SK-N-SH (cell line): ENCODE data around the gene STRA8. TPM values are rescaled to one million over a fixed set of nuclear protein-coding genes. Genes with fewer than 3 reads are reported as not detected.
"Not testable (repeated sequence)": the region's sequence is repeated elsewhere in the genome, so short reads cannot be mapped to it uniquely, and the experiment has no call there.

ENCODE experiments used
- CTCF ChIA-PET: fragments of 300-600, 350-600 bp; formaldehyde crosslinking; extraction: SDS; loops from one replicate; lab custom pipeline; 2021; lab: Yijun Ruan, JAX
- POLR2A ChIA-PET: fragments of 350-600 bp; sonication (Branson Sonifier 250); formaldehyde crosslinking; extraction: SDS; loops from one replicate; lab custom pipeline; 2020; ENCODE audit warnings: antibody characterized with exemption, inconsistent platforms; lab: Yijun Ruan, JAX
- DNase-seq: peaks from one replicate; pipeline ENCODE4 v3.0.0; 2012
- H2AFZ ChIP-seq: fragments of 200-600 bp; sonication (generic); 2 replicates; pipeline ENCODE4 v1.8.1; 2016; ENCODE audit warnings: antibody characterized with exemption, mild to moderate bottlenecking, low read depth
- H3F3A ChIP-seq: fragments of 200-600 bp; sonication (generic); replicated peaks from 2 replicates; pipeline ENCODE3; 2016; ENCODE audit warnings: antibody characterized with exemption, mild to moderate bottlenecking; ENCODE audit not compliant: insufficient read depth
- H3K27ac ChIP-seq, 2 experiments: fragments of 200-500 bp in 1 of 2; fragments of 200-600 bp in 1 of 2; sonication (Bioruptor generic) in 1 of 2; sonication (generic), shearing (Covaris generic) in 1 of 2; 2 replicates each; pipeline versions ENCODE4 v1.5.1 to v1.6.1; 2014 to 2016; ENCODE audit warnings: low read depth in 2 of 2, inconsistent platforms in 1 of 2, low read length in 1 of 2, mild to moderate bottlenecking in 1 of 2, mixed read lengths in 1 of 2
- H3K27me3 ChIP-seq: fragments of 200-600 bp; sonication (generic), shearing (Covaris generic); 2 replicates; pipeline ENCODE4 v1.6.1; 2016; ENCODE audit warnings: mixed run types; ENCODE audit not compliant: insufficient read depth
- H3K36me3 ChIP-seq, 2 experiments: fragments of 200-500 bp in 1 of 2; fragments of 200-600 bp in 1 of 2; sonication (Bioruptor generic) in 1 of 2; sonication (generic) in 1 of 2; replicated peaks in 1 of 2; 2 replicates each; pipeline versions ENCODE3 to v1.5.1; 2014 to 2016; ENCODE audit warnings: low read length in 1 of 2, mild to moderate bottlenecking in 1 of 2; ENCODE audit not compliant: insufficient read depth in 2 of 2, control insufficient read depth in 1 of 2
- H3K4me1 ChIP-seq, 2 experiments: fragments of 200-500 bp in 1 of 2; fragments of 200-600 bp in 1 of 2; sonication (Bioruptor generic) in 1 of 2; sonication (generic), shearing (Covaris generic) in 1 of 2; 2 replicates each; pipeline versions ENCODE4 v1.5.1 to v1.6.1; 2014 to 2016; ENCODE audit warnings: low read depth in 1 of 2, low read length in 1 of 2, mixed run types in 1 of 2; ENCODE audit not compliant: insufficient read depth in 2 of 2, control insufficient read depth in 1 of 2
- H3K4me2 ChIP-seq: fragments of 200-600 bp; sonication (generic), shearing (Covaris generic); 2 replicates; pipeline ENCODE4 v1.6.1; 2017; ENCODE audit warnings: mixed run types
- H3K4me3 ChIP-seq, 2 experiments: fragments of 200-500 bp in 1 of 2; fragments of 200-600 bp in 1 of 2; sonication (Bioruptor generic) in 1 of 2; sonication (generic), shearing (Covaris generic) in 1 of 2; 2 replicates each; pipeline versions ENCODE4 v1.5.1 to v1.8.1; 2014 to 2016; ENCODE audit warnings: low read depth in 2 of 2, inconsistent platforms in 1 of 2, low read length in 1 of 2, mild to moderate bottlenecking in 1 of 2, mixed read lengths in 1 of 2, moderate library complexity in 1 of 2
- H3K79me2 ChIP-seq: fragments of 200-600 bp; sonication (generic); 2 replicates; pipeline ENCODE4 v1.8.1; 2017; ENCODE audit warnings: mild to moderate bottlenecking; ENCODE audit not compliant: insufficient read depth
- H3K9ac ChIP-seq: fragments of 200-600 bp; sonication (generic); 2 replicates; pipeline ENCODE4 v1.6.1; 2017; ENCODE audit warnings: mixed run types
- H3K9me2 ChIP-seq: fragments of 200-600 bp; sonication (generic); 2 replicates; pipeline ENCODE4 v1.6.1; 2017; ENCODE audit warnings: mixed run types
- H3K9me3 ChIP-seq: fragments of 200-600 bp; sonication (generic); 2 replicates; pipeline ENCODE4 v1.6.1; 2017; ENCODE audit warnings: mixed run types, mild to moderate bottlenecking, moderate library complexity
- H4K20me1 ChIP-seq: fragments of 200-600 bp; sonication (generic); 2 replicates; pipeline ENCODE4 v1.6.1; 2017; ENCODE audit warnings: mild to moderate bottlenecking, mixed run types; ENCODE audit not compliant: insufficient read depth
- CHD2 ChIP-seq: fragments of 150-350 bp; IDR thresholded peaks from 2 replicates; pipeline ENCODE4 v1.6.1; 2018; ENCODE audit warnings: low read length; ENCODE audit not compliant: partially characterized antibody
- EZH2phosphoT487 ChIP-seq: fragments of 200-600 bp; sonication (generic); IDR thresholded peaks from 2 replicates; pipeline ENCODE4 v1.6.1; 2017; ENCODE audit warnings: low read depth, mixed run types, mild to moderate bottlenecking, antibody characterized with exemption, moderate library complexity, borderline replicate concordance
- FOXJ3 ChIP-seq: sonication (generic); formaldehyde crosslinking; IDR thresholded peaks from 2 replicates; pipeline ENCODE4 v1.5.1; 2020; ENCODE audit warnings: mild to moderate bottlenecking, missing genetic modification reagents
- MAX ChIP-seq: IDR thresholded peaks from 2 replicates; pipeline ENCODE4 v1.4.0; 2012; ENCODE audit warnings: low read depth
- MEF2A ChIP-seq: IDR thresholded peaks from 2 replicates; pipeline ENCODE4 v1.4.0; 2012; ENCODE audit warnings: low read depth, borderline replicate concordance
- RCOR1 ChIP-seq: fragments of 150-350 bp; IDR thresholded peaks from 2 replicates; pipeline ENCODE4 v1.6.1; 2017; ENCODE audit warnings: antibody characterized with exemption, low read length
- REST ChIP-seq: IDR thresholded peaks from 2 replicates; pipeline ENCODE4 v1.6.1; 2012; ENCODE audit warnings: mild to moderate bottlenecking, low read depth, low read length, moderate library complexity
- RFX5 ChIP-seq: IDR thresholded peaks from 2 replicates; pipeline ENCODE4 v1.6.1; 2012; ENCODE audit warnings: mild to moderate bottlenecking, improper control_type of control experiment, low read length
- RXRA ChIP-seq: IDR thresholded peaks from 2 replicates; pipeline ENCODE4 v1.4.0; 2012; ENCODE audit warnings: low read depth, mild to moderate bottlenecking, borderline replicate concordance
- TAF1 ChIP-seq: IDR thresholded peaks from 2 replicates; pipeline ENCODE4 v1.6.1; 2012; ENCODE audit warnings: low read depth, mild to moderate bottlenecking, low read length, moderate library complexity, borderline replicate concordance
- USF2 ChIP-seq: fragments of 150-350 bp; IDR thresholded peaks from 2 replicates; pipeline ENCODE4 v1.6.1; 2017; ENCODE audit warnings: antibody characterized with exemption, low read length, low read depth, borderline replicate concordance
- YY1 ChIP-seq: IDR thresholded peaks from 2 replicates; pipeline ENCODE4 v1.4.0; 2012; ENCODE audit warnings: low read depth, mild to moderate bottlenecking
- ZBTB33 ChIP-seq: IDR thresholded peaks from 2 replicates; pipeline ENCODE4 v1.4.0; 2012; ENCODE audit warnings: low read depth, borderline replicate concordance
- WGBS: methylation state at CpG from one replicate; pipeline ENCODE4 v1.1.6; 2017; ENCODE audit warnings: low lambda C conversion rate; 5-methylcytosine and 5-hydroxymethylcytosine counted together
- polyA plus RNA-seq, 3 experiments: library from polyadenylated mRNA; depleted of rRNA; stranded (reverse); fragments of >200 nt; gene quantifications; 2 replicates each; pipeline ENCODE4 v1.2.3, GENCODE V29; 2012

STRA8 gene
- polyA plus RNA-seq, 1 of the 3 experiments (the other 2 are of a cell fraction), result not detected

- TF ChIP-seq MEF2A (no peak), CHD2 (peak; percentile 47), EZH2phosphoT487 (no peak), RFX5 (no peak), ZBTB33 (no peak), TAF1 (peak; percentile 96)
Measured at GRCh38 chr7:135211179-135211945, 22.3 kb upstream of the STRA8 start, which contains the start of gene WDR91 (continued).

- H3K79me2 ChIP-seq, H3K9me2 ChIP-seq, H3K4me1 ChIP-seq, H3K9me3 ChIP-seq, H3K36me3 ChIP-seq, H3F3A ChIP-seq, H3K27me3 ChIP-seq, H4K20me1 ChIP-seq: not testable (repeated sequence)
- H3K4me2 ChIP-seq, result peak overlapping the region; percentile 86
- TF ChIP-seq RCOR1, result peak; percentile 7; the same call in 1 of the 2 replicates
- TF ChIP-seq MAX, result peak; percentile 36
- TF ChIP-seq YY1, result 0 out of 2 replicates have a peak, but pooled peaks have one; percentile 6
- ChIA-PET CTCF (interaction anchor here (1.3 to 1.7 kb wide), 2 partner anchors 10 to 69 kb away, joined by 6 read pairs; no protein-coding TSS in a partner anchor), POLR2A (interaction anchor here (0.5 to 2.0 kb wide), 5 partner anchors 10 to 384 kb away, joined by 3 to 8 read pairs (median 5); no protein-coding TSS in a partner anchor)
- peak overlapping the region; percentile 81 to 90 for H3K27ac ChIP-seq
- peak overlapping the region; percentile 78 for H3K9ac ChIP-seq
- peak; percentile 45 for DNase-seq
- peak overlapping the region; percentile 98 for H2AFZ ChIP-seq
- 13% methylated on average over 30 of the region's 30 CpGs for WGBS
- peak overlapping the region; percentile 92 to 99 for H3K4me3 ChIP-seq
Measured at GRCh38 chr7:135211946-135212685, 21.5 kb upstream of the STRA8 start.

GRCh38 chr7:135213831-135214230 is 19.8 kb upstream of the STRA8 start:
- Histone ChIP-seq H3K9ac (no peak overlapping the region), H3K27me3 (0 out of 2 replicates have a peak, but pooled peaks cover 10% of the 10 kb centered on the region), H3K27ac (no peak overlapping the region), H3K36me3 (no peaks in the 10 kb centered on the region), H4K20me1 (no peaks in the 10 kb centered on the region), H2AFZ (no peak overlapping the region), H3K9me2 (no peaks in the 10 kb centered on the region), H3K4me1 (peaks cover 0 to 6% of the 10 kb centered on the region in 2 experiments; a peak in 2 of 4 replicates), H3K9me3 (no peaks in the 10 kb centered on the region), H3F3A (peaks cover 5% of the 10 kb centered on the region), H3K4me2 (no peak overlapping the region), H3K79me2 (no peaks in the 10 kb centered on the region), H3K4me3 (no peak overlapping the region)
- POLR2A ChIA-PET, result interaction anchor here (0.7 kb wide), 1 partner anchor 22 kb away, joined by 3 read pairs; no protein-coding TSS in a partner anchor
- CTCF ChIA-PET, result interaction anchor here (0.8 to 1.1 kb wide), 3 partner anchors 42 to 65 kb away, joined by 3 read pairs; no protein-coding TSS in a partner anchor
- 74% methylated on average over 2 of the region's 2 CpGs for WGBS
- no peak for DNase-seq
- TF ChIP-seq EZH2phosphoT487, result no peak
- TF ChIP-seq REST, result no peak
- TF ChIP-seq USF2, result no peak
- no peak for TF ChIP-seq FOXJ3 (CRISPR knock-in tag)
- no peak for TF ChIP-seq RXRA
